Measurements from ENCODE around the gene NLGN2.

Gene NLGN2

DNA sequence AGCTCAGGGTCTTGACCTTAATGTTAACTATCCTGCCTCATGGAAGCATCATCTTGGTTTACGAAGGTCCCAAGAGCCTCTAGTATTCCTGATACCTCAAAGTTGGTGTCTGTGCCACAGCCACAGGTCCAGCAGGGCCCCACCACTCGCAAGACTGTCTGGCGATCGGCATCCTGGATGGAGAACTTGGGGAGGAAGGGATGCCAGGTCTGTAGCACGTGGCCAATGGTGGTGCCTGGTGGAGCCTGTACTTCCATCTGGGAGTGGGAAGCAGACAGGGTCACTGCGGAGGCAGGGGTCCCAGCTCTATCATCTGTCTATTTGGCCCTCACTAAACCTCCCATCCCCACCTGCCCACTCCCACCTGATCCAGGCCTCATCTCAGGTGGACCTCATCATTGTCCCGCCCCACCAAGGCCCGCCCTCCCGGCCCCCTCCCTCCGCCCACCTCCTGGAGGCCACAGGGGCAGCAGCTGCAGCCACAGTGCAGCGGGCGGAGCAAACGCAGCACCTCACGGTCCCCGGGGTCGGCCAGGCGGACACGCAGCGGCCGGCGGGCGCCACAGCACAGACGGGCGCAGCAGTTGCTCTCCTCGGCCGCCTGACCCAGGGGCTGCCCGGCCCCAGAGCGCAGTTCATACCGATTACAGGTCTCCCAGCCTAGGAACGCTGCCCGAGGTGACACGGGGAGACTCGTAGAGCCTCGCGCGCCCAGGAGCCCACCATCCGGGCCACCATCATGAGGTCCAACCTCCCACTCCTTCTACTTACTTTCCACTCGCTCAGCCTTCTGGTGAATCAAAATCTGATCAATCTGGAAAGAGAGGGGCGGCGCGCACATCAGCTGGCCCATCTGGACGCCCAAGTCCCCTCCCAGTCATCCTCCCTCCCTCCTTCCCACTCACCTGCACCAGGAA, 14.7 kb upstream of the NLGN2 start:
- DNase-seq, result no peak

DNA sequence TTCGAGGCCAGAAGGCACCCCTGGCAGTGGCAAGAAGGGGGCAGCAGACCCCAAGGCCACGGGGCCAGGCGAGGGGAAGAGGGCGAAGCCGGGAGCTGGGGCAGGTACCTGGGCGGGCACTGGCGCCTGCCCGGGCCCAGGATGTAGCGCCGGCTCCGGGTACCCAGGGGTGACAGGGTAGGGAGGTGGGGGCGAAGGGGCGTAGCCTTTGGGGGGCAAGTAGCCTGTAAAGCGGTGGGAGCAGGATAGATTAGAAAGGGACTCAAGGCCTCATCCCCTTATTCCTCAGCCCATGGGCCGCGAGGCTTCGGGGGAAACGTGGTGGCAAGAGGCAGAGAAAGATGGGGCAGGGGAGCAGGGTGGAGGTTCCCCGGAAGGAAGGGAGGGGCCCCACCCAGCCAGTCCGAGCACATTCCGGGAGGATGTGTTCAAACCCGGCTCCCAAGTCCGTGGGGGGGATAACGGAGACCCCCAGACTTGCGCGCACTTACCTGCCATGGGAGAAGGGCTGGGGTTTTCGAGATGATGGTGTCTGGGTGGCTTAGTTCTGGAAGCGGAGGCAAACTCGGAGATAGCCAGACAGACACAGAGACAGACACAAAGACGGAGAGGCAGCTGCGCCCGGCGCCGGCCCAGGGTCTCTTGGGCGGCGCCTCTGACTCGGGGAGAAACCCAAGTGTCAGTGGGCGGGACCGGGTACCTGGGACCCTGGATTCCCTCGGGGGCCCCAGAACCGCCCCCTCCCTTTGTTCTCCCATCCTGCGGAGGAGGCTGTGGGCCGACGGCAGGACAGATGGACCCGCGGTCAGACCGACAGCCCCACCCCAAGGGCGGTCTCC, 13.8 kb upstream of the NLGN2 start:
- no peak for DNase-seq

DNA sequence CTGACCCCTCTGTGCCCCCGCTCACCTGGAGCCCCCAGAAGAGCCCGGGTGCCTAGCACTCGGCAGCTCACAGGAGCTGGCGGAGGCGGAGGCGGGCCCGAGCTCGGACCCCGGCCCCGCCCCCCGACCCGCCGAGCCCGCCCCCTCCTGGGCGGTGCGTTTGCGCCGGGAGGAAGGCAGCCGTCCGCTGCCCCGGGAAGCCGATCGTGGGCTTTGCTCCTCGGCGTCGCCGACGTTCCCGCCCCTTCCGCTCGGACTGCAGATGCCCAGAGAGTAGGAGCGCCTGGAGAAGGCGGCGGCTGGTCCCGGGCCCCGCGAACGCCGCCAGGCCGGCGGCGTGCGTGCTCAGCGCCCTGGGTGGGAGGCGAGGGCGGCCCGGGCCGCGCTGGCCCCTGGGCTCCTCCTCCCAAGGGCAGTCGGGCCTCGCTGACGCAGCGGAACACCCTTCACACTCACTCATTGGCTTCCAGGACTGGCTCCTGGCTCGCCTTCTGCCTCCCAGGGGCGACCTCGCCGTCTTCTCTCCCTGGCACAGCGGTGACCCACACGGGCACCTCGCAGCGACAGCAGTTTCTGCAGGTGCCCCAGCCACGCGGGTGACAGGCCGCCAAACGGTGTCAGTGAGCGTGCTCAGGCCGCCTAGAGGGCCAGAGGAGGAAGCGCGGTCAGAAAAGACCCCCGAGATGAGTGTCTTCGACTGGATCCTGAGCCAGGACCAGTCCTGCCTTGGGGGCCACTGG, 13.0 kb upstream of the NLGN2 start, which contains the start of gene PLSCR3:
PLSCR3 (minus strand) TSS at position 74 of the 740 bp plus-strand sequence. CDS start 415 bp downstream, outside the sequence.
- peak; percentile 40 for DNase-seq

DNA sequence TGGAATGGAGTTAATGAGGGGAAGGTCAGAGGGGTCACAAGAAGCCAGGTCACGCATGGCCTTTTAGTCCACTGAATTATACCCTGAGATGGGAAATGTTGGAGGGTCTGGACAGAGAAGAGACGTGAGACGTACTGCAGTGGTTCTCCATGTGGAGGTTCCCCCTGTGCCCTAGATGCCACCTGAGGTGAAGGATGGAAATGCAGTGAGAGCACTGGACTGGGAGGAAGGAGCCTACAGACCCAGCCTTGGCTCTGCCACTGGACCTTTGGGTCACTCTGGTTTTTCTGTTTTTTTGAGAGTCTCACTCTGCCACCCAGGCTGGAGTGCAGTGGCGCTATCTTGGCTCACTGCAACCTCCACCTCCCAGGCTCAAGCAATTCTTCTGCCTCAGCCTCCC, 11.5 kb upstream of the NLGN2 start:
- no peak for DNase-seq

DNA sequence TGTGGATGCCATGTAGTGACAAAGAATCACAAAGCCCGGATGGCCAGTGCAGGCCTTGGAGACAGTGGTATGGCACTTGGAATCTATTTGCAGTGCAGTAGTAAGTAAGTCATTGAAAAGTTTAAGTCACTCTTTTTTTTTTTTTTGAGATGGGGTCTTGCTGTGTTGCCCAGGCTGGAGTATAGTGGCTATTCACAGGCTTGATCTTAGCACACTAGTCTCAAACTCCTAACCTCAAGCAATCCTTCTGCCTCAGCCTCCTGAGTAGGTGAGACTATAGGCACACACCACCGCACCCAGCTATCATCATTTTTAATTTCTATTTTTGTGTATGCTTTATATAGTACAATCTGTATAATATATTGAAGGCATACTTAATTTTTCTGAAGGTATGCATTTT, 9.0 kb upstream of the NLGN2 start:
- DNase-seq, result no peak

DNA sequence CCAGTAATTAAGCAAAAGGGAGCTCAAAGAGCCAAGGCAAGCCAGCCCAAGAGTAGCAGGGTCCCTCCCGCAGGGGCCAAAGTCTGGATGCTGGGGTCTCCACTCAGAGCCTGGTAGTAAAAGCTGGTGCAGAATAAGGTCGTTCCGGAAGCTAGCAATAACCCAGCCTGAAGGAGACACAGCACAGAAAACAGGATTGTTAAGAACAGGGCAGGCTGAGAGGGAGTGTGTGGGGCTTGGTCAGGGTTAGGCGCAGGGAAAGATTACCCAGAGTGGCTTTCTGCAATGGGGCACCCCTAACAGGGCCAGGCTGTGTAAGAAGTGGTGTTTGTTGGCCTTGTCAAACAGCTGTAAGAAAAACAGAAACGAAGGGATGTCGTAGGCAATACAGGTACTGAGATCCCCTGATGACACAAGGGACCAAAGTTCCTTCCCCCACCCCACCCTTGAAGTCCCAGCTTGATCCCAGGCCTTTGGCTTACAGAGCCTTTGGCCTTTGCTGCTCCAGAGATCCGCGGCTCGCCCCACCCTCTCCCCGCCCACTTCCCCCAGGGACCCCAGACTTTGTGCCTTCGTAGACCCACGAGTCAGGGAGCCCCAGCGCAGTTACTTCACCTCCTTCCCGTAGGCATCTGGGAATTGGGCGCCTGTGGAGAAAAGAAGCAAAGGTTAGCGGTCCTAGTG, 4.5 kb upstream of the NLGN2 start:
- no peak for DNase-seq

DNA sequence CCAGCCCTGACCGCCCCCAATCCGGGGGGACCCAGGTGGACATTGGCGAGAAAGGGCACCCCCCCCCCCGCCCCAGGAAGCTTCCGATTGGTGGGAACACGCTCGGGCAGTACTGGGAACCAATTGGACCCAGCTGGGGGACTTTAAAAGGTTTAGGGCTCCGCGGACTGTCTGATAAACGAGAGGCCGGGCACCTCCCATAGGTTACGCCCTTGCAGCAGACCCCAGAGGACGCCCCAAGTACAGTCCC, 4.0 kb upstream of the NLGN2 start:
- DNase-seq, result peak; percentile 61

DNA sequence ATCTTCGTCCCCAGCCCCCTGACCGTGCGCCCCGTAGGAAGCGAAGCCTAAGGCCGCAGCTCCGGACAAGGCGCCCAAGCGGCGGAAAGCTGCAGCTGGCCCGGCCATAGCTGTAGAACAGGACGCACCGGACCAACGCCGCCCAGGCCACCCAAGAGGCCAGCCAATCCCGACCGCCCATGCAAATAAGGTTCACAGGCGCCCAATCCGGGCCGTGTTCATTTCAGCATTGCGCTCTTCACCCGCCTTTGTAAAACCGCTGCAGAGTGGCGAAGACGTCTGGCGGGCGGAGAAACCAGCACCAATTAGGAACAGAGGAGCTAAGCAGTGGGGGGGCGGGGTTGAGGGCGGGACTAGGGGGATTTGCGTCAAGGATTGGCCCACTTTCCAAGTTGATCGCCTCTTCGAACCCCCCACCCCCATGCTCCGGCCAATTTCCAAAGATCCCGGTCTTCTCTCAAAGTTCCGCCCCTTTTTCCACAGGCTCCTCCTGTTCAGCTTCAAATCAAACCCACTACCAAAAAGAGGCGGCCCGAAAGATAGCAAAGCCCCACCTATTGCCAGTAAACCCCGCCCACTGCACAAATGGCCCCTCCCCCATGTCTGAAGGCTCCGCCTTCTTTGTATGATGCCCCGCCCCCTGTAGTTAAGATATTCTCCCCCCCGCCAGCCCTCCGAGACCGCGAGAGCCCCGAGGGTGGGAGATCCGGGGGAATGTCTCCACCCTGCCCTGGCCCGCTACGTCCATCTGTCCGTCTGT, 3.5 kb upstream of the NLGN2 start, which contains the start of gene TMEM256:
TMEM256 (minus strand) TSS at position 121 of the 760 bp plus-strand sequence; CDS start at position 108, 13 bp downstream.
- DNase-seq, result peak; percentile 93

DNA sequence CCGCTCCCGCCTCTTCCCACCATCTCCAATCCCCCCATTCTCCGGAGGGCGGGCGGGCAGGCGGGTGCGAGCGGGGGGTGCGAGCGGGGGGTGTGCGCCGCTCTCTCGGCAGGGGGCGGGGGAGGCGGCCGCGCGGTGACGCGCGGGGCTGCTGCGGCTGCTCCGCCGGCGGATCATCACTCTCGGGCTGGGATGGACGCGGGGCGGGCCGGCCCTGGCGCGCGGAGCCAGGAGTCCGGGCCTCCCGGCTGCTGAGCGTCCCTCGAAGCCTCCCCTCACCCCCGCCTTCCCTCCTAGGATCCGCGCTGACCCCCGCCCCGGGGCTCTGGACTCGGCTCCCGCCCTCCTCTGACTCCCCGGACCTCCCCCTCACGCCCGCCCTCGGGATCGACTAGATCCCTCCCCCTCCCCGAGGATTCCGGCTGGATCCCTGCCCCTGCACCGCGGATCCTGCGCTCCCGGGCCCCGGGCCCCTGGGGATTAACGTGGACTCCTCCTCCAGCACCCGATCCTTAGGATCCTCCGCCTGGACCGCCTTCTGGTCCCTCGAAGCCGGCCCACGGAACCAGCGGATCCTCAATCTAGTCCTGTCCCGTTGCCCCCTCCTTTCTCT, 2.8 kb upstream of the NLGN2 start:
- no peak for DNase-seq

DNA sequence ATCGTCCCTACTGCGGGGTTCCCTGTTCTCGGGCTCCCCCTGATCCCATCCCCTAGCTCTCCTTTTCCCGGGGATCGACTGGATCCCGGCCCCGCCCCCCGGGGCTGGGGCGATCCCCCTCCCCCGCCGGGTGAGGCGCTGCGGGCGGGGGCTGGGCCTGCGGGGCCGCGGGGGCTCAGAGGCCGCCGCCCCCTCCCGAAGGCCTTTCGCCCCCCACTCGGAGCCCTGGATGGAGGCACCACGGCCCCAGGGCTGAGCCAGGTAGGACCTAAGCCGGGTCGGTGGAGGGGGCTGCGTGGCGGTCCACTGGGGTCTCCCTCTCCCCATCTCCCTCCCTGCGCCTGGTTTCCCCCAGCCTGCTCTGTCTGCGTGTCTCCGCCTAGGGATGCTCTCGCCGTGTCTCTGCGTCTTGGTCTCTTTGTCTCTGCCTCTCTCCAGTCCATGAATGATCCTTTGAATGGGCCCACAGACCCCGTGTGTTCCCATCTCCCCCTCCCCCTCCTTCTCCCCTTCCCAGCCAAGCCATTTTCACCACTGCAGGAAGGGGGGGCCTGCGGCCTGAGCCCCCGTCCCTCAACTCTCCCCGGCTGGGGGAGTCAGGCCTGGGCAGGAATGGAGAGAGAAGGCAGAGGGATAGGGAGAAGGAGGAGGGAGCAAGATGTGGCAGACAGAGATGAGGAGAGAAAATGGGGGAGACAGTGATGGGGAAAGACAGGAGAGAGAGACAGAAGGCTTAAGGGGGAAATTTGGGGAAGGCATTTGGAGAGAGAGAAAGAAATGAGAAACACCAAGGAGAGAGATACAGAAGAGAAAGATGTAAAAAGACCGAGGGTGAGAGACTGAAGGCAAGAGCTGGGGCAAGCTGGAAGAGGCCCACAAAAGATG, 2.1 kb upstream of the NLGN2 start:
- no peak for DNase-seq

DNA sequence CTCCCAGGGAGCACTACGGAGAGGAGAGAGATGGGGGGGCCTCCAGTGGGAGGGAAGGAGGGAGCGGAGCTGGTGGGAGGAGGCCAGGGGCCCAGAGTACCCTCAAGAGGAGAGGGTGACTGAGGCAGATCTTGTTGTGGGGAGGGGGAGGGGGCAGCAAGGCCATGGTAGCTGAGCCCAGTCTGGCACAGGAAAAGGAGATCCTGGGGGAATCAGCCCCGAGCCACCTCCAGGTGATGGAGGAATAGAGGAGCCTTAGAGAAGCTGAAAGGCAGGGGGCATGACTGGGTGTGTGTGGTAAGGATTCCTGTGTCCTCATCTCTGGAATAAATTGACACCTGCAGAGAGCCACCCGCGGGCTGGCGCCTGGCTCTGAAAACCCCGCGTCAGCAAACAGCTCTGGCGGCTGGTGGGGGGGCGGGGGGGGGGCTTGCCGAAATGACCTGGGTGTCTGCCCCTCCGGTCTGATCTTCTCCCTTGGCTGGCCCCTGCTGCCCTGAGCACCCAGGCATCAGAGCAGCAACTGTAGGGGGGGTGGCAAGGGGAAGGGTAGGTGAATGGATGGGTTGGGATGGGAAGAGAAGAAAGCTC, 1.3 kb upstream of the NLGN2 start:
- DNase-seq, result no peak

DNA sequence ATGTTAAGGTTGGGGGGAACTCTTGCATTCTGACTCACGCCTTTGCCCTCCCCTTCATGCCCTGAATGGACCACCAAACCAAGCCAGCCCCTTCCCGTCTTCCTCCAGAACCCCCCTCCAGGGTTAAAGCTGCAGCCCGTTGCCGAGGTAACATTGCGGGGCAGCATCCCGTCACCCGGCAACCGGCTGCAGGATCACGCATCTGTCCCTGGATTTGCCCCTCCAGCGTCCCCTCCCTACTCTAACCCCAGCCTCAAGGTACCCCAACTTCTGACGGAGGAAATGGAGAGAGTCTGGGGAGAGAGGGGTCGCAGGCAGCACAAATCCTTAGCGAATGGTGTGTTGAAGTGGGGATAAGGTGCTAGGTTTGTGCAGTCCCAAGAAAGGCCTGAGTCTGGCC, 563 bp upstream of the NLGN2 start:
- DNase-seq, result no peak

DNA sequence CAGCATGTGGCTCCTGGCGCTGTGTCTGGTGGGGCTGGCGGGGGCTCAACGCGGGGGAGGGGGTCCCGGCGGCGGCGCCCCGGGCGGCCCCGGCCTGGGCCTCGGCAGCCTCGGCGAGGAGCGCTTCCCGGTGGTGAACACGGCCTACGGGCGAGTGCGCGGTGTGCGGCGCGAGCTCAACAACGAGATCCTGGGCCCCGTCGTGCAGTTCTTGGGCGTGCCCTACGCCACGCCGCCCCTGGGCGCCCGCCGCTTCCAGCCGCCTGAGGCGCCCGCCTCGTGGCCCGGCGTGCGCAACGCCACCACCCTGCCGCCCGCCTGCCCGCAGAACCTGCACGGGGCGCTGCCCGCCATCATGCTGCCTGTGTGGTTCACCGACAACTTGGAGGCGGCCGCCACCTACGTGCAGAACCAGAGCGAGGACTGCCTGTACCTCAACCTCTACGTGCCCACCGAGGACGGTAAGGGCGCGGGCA, 645 bp downstream of the NLGN2 start:
- no peak for DNase-seq

DNA sequence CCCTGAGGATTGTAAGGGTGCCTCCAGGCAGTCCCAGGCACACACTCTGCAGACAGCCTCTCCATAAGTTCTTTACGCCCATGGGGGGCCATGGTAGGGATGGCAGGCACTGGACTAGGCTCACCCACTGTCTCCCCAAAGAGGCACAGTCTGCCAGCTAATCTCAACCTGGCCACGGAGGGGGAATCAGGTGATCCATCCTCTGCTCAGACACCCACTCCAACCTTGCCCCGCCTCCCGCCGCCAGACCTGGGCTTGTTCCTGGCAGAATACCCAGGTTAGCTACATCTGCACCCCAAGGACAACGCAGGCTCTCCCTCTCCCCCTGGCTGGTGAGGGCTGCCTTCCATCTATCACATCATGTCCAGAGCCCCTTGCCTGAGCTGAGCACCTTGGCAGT, 1.2 kb downstream of the NLGN2 start:
- DNase-seq, result no peak

DNA sequence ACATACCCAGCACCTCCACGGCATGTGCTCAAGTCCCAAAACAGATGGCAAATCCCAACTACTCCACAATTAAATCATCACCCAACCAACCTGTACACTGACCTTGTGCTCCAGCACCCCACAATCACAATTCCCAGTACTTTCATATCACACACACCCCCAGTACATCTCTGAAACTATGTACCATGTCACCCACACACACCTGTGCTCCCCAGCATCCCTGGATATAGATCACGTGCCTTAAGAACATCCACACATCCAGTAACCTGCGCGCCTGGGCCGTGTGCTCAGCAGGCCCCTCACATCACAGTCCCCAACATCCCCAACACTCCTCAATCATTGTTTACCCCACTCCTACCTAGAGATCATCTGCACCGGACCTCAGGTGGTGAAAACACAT, 2.1 kb downstream of the NLGN2 start:
- no peak for DNase-seq

DNA sequence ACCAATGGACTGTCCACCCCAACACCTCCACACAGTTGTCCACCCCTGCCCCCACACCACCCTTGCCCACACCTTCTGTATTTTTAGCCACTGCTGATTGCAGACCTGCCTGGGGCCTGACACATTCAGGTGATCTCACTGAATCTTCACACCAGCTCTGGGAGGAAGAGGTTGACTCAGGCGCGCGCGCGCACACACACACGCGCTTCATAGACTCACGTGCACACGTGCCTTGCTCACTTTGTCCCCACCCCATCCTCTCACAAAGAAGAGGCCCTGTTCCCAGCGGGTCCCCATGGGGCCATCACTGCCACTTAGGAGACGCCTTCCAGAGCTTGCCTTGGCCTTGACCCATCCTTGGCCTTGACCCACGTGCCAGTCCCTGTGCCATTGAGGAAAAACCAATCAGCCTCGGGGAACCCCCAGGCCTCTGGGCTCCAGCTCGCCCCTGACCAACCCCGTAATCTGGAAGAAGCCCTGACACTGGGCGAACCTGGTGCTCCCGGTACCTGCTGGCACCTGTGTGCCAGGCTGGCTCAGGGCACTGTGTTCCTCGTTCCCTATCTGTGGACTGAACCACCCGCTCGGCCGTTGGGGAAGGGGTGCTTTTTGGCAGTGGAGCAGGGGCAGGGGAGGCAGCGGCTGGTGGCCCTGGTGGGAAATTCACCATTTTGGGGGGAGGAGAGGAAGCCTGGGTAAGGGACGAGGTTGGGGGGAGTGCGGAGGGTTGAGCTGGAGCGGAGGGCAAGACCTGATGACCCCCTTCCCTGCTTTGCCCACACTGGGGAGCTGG, 3.2 kb downstream of the NLGN2 start:
- DNase-seq, result no peak

DNA sequence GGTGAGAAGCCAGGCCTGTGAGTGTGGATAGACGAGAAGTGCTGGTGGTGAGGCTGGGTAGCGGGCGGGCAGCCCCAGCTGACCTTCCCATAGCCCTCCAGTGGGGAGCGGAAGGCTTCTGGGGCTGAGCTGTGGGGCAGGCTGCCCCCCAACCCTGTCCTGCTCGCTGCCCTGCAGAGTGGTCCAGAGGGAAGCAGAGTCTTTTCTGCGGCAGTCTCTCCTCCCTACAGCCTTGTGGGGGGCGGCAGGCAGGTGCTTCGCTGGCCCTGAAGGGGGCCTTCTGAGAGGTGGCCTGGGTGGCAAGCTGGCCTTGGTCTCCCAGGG, 3.7 kb downstream of the NLGN2 start:
- no peak for DNase-seq

DNA sequence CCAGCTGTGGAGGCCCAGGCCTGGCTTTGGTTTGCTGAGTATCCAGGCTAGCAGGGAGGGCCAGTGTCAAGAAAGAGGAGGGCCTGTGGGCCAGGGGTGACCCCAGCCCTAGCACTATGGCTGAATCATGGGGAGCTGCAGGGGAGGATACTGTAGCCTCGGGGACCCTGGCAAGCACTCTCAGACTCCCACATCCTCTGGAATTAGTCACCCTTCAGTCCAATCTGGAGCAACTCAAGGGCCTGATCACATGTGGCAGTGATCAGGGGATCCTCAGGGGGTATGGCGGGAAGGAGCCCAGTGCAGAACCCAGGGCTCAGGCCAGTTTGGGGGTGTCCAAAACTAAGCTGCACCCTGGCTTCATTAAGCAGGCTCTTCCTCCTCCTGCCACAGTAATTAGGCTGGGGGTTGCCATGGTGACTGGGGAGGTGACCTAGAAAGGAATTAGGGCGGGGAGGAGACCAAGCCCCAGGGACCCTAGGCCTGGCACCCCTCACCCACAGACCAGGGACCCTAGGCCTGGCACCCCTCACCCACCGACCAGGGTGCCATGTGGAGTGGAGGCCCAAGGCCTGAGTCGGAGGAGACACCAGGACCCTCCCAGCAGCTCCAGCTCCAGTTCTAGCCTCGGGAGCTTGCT, 5.8 kb downstream of the NLGN2 start:
- DNase-seq, result no peak

DNA sequence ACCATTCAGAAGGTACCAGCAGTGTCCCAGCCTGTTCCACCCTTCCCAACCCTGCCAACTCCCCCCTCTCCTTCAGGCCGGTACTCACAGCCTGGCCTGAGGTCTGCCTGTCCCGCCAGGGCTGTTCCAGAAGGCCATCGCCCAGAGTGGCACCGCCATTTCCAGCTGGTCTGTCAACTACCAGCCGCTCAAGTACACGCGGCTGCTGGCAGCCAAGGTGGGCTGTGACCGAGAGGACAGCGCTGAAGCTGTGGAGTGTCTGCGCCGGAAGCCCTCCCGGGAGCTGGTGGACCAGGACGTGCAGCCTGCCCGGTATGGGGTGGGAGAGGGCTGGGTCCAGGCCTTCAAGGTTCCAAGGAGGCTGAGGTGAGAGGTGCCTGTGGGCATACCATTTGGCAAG, 7.2 kb downstream of the NLGN2 start:
- no peak for DNase-seq

Data from DMS 273 treated with DMSO at 0.1 percent for 48 hours (cell line).